HFF-Myc (cell line): Measurements from ENCODE around the gene MBTD1.

Experiments
- DNase-seq: peaks from one replicate; pipeline ENCODE4 v3.0.0-alpha.2; 2011; ENCODE audit warnings: low read depth; ENCODE audit errors: extremely low read depth
- H3K4me3 ChIP-seq: replicated peaks from 2 replicates; pipeline ENCODE4 v1.5.1; 2011; ENCODE audit warnings: low read depth, mild to moderate bottlenecking, control low read depth, low read length
- CTCF ChIP-seq: IDR thresholded peaks from 2 replicates; pipeline ENCODE4 v1.5.1; 2012; ENCODE audit warnings: mild to moderate bottlenecking, low read depth, low read length, control low read depth; ENCODE audit errors: missing control alignments

Gene MBTD1

DNA sequence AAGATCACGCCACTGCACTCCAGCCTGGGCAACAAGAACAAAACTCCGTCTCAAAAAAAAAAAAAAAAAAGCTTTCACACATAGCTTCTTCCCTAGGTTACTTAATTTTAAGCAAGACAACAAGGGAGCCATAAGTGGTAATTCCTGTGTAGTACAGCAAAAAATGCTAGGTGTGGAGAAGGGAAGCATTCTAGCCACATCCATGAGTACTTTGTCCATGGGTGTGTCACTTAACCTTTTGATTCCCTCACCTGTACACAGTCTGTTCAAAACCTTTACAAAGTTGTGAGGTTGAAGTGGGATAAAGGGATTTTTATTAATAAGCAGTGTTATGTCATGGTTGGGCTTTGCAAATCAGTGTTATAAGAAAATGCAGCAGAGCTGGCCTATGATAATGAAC lies 89.1 kb downstream of the MBTD1 start:
- DNase-seq: no peak
- no peak overlapping the region for H3K4me3 ChIP-seq
- no peak for TF ChIP-seq CTCF

DNA sequence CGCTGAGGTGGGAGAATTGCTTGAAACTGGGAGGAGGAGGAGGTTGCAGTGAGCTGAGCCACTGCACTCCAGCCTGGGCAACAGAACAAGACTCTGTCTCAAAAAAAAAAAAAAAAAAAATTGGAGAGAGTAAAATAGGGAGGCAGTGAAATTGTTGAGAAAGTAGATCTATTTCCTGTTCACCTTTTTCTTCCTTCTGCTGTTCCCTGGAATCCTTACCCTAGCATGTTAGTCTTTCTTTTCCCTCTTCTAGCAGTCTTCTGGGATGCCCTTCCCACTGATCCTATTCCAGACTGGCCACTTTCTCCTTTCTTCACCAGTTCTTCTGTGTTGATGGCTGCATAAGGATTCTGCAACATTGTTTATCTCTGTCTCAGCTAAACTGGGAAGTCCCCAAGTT lies 90.5 kb downstream of the MBTD1 start:
- TF ChIP-seq CTCF: no peak
- peak overlapping the region; percentile 95; the same call in 1 of the 2 replicates for H3K4me3 ChIP-seq
- no peak for DNase-seq

- peak; percentile 76 for TF ChIP-seq CTCF
- no peak for DNase-seq
- peak overlapping the region; percentile 95 for H3K4me3 ChIP-seq
Measured at GRCh38 chr17:51166987-51167931, 92.6 kb downstream of the MBTD1 start.

DNA sequence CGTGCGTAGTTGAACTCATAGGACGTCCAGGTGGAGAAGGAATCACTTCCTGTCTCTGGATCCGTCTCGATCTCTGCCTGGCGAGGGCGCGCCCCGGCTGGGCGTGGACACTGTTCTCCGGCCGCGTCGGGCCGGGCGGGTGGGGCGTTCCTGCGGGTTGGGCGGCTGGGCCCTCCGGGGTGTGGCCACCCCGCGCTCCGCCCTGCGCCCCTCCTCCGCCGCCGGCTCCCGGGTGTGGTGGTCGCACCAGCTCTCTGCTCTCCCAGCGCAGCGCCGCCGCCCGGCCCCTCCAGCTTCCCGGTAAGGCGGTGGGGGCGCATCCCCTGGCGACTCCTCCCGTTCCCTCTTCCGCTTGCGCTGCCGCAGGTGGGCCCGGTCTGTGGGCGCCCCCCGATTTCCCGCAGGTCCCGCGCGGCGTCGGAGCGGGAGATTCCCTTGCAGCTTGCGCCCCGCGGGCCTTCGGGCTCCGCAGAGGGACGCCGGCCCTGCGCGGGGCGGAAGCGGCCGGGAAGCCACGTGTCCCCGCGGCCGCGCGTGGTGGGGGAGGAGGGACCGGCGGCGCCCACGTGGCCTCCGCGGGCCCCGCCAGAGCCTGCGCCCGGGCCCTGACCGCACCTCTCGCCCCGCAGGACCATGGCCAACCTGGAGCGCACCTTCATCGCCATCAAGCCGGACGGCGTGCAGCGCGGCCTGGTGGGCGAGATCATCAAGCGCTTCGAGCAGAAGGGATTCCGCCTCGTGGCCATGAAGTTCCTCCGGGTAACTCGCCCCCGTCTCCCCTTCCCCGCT lies 93.5 kb downstream of the MBTD1 start, which contains the start of gene NME2:
NME2 (plus strand) TSS at position 214 of the 789 bp plus-strand sequence; CDS start at position 634, 420 bp downstream.
- TF ChIP-seq CTCF: no peak
- DNase-seq: peak; percentile 61
- H3K4me3 ChIP-seq: peak within 1 kb of the TSS; percentile 95

DNA sequence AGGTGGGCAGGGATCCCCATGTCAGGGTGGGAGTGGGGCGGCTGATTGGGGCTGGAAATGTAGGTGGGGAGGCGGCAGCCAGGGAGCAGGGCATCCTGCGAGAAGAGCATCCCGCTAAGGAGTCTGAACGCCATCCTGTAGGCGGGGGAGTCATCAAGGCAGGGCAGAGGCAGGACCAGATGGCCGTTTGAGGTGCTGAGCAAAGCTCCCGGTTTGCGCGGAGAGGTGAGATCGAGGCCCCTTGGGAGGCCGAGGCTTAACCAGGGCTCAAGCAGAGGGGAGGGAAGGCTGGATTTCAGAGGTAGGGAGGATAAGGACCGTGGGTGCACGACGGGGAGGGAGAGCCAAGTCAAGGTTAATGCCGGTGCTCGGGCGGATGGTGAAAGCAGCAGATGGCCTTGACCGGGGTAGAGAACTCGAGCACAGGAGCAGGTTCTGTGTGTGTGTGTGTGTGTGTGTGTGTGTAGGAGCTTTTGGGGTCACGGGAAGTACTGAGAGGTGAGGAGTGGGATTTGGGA lies 94.1 kb downstream of the MBTD1 start:
- no peak for DNase-seq
- H3K4me3 ChIP-seq: peak overlapping the region; percentile 95
- TF ChIP-seq CTCF: no peak

DNA sequence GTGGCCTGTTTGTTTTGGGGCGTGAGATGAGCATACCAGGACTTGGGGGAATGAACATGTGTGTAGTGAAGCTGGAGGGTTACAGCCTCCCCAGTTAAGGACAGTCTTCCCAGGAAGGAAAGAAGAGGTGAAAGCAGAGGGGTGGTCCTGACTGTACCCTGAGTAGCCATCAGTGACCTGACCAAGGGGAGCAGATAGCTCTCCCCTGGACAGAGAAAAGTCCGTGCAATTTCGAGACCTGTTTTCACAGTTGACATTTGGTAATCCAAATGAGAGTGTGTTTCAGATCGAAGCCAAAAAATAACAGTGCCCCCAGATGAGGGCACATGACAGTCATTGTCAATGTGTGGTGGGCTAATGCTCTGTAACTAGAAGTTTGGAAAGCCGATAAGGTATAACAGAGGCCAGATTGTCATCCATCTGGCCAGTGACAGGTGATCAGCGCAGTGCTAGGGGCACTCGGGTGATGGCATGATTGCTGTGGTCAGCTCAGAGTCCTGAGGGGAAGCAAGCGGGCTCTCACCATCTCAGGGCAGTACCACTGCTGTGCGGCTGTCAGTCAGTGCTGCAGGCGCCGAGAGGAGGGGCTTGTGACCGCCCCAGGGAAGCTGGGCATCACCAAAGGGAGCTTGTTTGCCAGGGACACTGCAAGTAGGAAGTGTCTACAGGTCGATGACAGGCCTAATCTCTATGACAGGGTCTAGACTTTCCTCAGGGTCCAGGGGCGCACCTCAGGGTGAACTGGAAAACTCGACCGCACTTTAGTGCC lies 94.8 kb downstream of the MBTD1 start:
- TF ChIP-seq CTCF: no peak
- peak overlapping the region; percentile 95 for H3K4me3 ChIP-seq
- DNase-seq: no peak
